K562 (cell line): Measurements from ENCODE around the gene FOXE1. TPM values are rescaled to one million over a fixed set of nuclear protein-coding genes. Genes with fewer than 3 reads are reported as not detected.

ENCODE experiments used
- CBX3 ChIP-seq, 2 experiments: IDR thresholded peaks; 1 replicate in 1 of 2; 2 replicates in 1 of 2; pipeline ENCODE4 v1.6.1; 2012; ENCODE audit warnings: inconsistent platforms in 2 of 2, low read length in 2 of 2, borderline replicate concordance in 1 of 2, control low read depth in 1 of 2
- CEBPG ChIP-seq, 3 experiments: fragments of 200-800 bp in 1 of 3; sonication (Bioruptor generic) in 1 of 3; sonication (generic) in 1 of 3; formaldehyde crosslinking in 1 of 3; IDR thresholded peaks in 2 of 3; conservative IDR thresholded peaks in 1 of 3; 2 replicates each; pipeline versions ENCODE4 v1.6.1 to v1.8.0; 2016 to 2022; ENCODE audit warnings: missing compliant biosample characterization in 2 of 3, missing genetic modification characterization in 2 of 3, mild to moderate bottlenecking in 1 of 3, missing genetic modification reagents in 1 of 3
- CHD4 ChIP-seq: fragments of 200-600 bp; sonication (generic); IDR thresholded peaks from 3 replicates; pipeline ENCODE4 v1.6.1; 2012; ENCODE audit warnings: low read depth, mild to moderate bottlenecking, mixed read lengths, low read length, inconsistent platforms; ENCODE audit not compliant: insufficient read depth, insufficient replicate concordance, poor library complexity, severe bottlenecking
- DPF2 ChIP-seq: fragments of 450-650 bp; IDR thresholded peaks from 2 replicates; pipeline ENCODE4 v1.6.1; 2016
- ERF ChIP-seq: fragments of 450-650 bp; formaldehyde crosslinking; IDR thresholded peaks from 2 replicates; pipeline ENCODE4 v1.4.0; 2020; ENCODE audit warnings: mild to moderate bottlenecking, mixed read lengths
- FOSL1 ChIP-seq: fragments of 200-800 bp; sonication (Bioruptor generic); conservative IDR thresholded peaks from 2 replicates; pipeline ENCODE4 v1.6.1; 2016; ENCODE audit warnings: missing genetic modification characterization, missing compliant biosample characterization
- HMG20B ChIP-seq: fragments of 250-450 bp; sonication (Bioruptor Pico); IDR thresholded peaks from 2 replicates; pipeline ENCODE4 v1.5.0; 2021; ENCODE audit warnings: mild to moderate bottlenecking
- HNRNPLL ChIP-seq: fragments of 200-400 bp; formaldehyde crosslinking; IDR thresholded peaks from 2 replicates; pipeline ENCODE4 v1.6.1; 2017; ENCODE audit warnings: low read length, low read depth, mild to moderate bottlenecking; ENCODE audit not compliant: poor library complexity, severe bottlenecking
- L3MBTL2 ChIP-seq: fragments of 450-650 bp; IDR thresholded peaks from 2 replicates; pipeline ENCODE4 v1.6.1; 2016; ENCODE audit warnings: mild to moderate bottlenecking, moderate library complexity
- MAFF ChIP-seq: IDR thresholded peaks from 2 replicates; pipeline ENCODE4 v1.6.1; 2012; ENCODE audit warnings: low read length, improper control_type of control experiment
- MAFK ChIP-seq: IDR thresholded peaks from 2 replicates; pipeline ENCODE4 v1.6.1; 2011; ENCODE audit warnings: low read length, improper control_type of control experiment
- MCM7 ChIP-seq, 2 experiments: fragments of 450-650 bp; IDR thresholded peaks; 2 replicates each; pipeline ENCODE4 v1.6.1; 2016 to 2018
- NFIX ChIP-seq: fragments of 250-450 bp; sonication (Bioruptor Pico); IDR thresholded peaks from 2 replicates; pipeline ENCODE4 v1.4.0; 2020; ENCODE audit warnings: low read depth, mild to moderate bottlenecking, moderate library complexity
- POLR2A ChIP-seq: fragments of 450-650 bp; conservative IDR thresholded peaks from 2 replicates; pipeline ENCODE4 v1.6.1; 2016
- RBFOX2 ChIP-seq: fragments of 200-400 bp; formaldehyde crosslinking; IDR thresholded peaks from 2 replicates; pipeline ENCODE4 v1.6.1; 2017; ENCODE audit warnings: low read depth, mild to moderate bottlenecking, low read length, moderate library complexity
- SMARCE1 ChIP-seq: fragments of 450-650 bp; IDR thresholded peaks from 2 replicates; pipeline ENCODE4 v1.7.1; 2016; ENCODE audit warnings: mild to moderate bottlenecking
- SREBF1 ChIP-seq: fragments of 150-350 bp; IDR thresholded peaks from 2 replicates; pipeline ENCODE4 v1.6.1; 2014; ENCODE audit warnings: antibody characterized with exemption, low read depth, low read length, borderline replicate concordance
- YY1 ChIP-seq, 3 experiments: IDR thresholded peaks; 2 replicates each; pipeline ENCODE4 v1.6.1; 2011; ENCODE audit warnings: low read length in 2 of 3, mild to moderate bottlenecking in 2 of 3, moderate library complexity in 2 of 3, borderline replicate concordance in 1 of 3, control low read depth in 1 of 3, low read depth in 1 of 3; ENCODE audit not compliant: insufficient read depth in 3 of 3, insufficient replicate concordance in 2 of 3, control insufficient read depth in 1 of 3, insufficient read length in 1 of 3; ENCODE audit errors: extremely low read depth in 1 of 3
- ZNF232 ChIP-seq: sonication (generic); formaldehyde crosslinking; IDR thresholded peaks from 2 replicates; pipeline ENCODE4 v1.8.0; 2022; ENCODE audit warnings: mild to moderate bottlenecking, missing genetic modification reagents
- ZNF316 ChIP-seq: fragments of 450-650 bp; IDR thresholded peaks from 2 replicates; pipeline ENCODE4 v1.6.1; 2016
- ZNF384 ChIP-seq: IDR thresholded peaks from 2 replicates; pipeline ENCODE4 v1.6.1; 2012; ENCODE audit warnings: low read depth, low read length, improper control_type of control experiment
- ZNF644 ChIP-seq: fragments of 200-800 bp; sonication (Bioruptor generic); IDR thresholded peaks from 2 replicates; pipeline ENCODE4 v1.6.1; 2016; ENCODE audit warnings: low read depth, missing genetic modification characterization, missing compliant biosample characterization
- ZNF830 ChIP-seq: fragments of 250-450 bp; sonication (Bioruptor Pico); IDR thresholded peaks from 2 replicates; pipeline ENCODE4 v1.5.0; 2021; ENCODE audit warnings: mild to moderate bottlenecking
- polyA plus RNA-seq, 8 experiments: library from polyadenylated mRNA; depleted of rRNA in 4 of 8; stranded (reverse) in 5 of 8; unstranded in 3 of 8; fragments of >200 nt; fragmentation: Nextera tagmentation in 2 of 8; fragmentation: Illumina TruSeq in 1 of 8; extraction: Ambion mirVana in 2 of 8; extraction: Trizol in 1 of 8; gene quantifications; 2 replicates each; pipeline versions ENCODE4 v1.2.1 to v1.2.3, GENCODE V29; 2011 to 2014; ENCODE audit warnings: inconsistent platforms in 1 of 8, missing spikeins in 1 of 8
- total RNA-seq, 7 experiments: library from RNA; depleted of rRNA in 6 of 7; stranded (reverse); fragments of >200 nt in 6 of 7; fragmentation: Illumina TruSeq in 2 of 7; extraction: Trizol in 2 of 7; gene quantifications; 2 replicates each; pipeline versions ENCODE4 v1.2.1 to v1.2.3, GENCODE V29; 2011 to 2021; ENCODE audit warnings: low replicate concordance in 1 of 7
- TF ChIP-seq, protein P1 (sequence below): sonication (generic); formaldehyde crosslinking; IDR thresholded peaks from 2 replicates; pipeline ENCODE4 v1.8.0; 2023; ENCODE audit warnings: missing genetic modification reagents, mild to moderate bottlenecking, borderline replicate concordance

The FOXE1 gene
- total and polyA plus RNA-seq, 9 of the 15 experiments (the other 6 are each of a cell fraction or from before 2014, with no cell fraction given), result not detected

DNA sequence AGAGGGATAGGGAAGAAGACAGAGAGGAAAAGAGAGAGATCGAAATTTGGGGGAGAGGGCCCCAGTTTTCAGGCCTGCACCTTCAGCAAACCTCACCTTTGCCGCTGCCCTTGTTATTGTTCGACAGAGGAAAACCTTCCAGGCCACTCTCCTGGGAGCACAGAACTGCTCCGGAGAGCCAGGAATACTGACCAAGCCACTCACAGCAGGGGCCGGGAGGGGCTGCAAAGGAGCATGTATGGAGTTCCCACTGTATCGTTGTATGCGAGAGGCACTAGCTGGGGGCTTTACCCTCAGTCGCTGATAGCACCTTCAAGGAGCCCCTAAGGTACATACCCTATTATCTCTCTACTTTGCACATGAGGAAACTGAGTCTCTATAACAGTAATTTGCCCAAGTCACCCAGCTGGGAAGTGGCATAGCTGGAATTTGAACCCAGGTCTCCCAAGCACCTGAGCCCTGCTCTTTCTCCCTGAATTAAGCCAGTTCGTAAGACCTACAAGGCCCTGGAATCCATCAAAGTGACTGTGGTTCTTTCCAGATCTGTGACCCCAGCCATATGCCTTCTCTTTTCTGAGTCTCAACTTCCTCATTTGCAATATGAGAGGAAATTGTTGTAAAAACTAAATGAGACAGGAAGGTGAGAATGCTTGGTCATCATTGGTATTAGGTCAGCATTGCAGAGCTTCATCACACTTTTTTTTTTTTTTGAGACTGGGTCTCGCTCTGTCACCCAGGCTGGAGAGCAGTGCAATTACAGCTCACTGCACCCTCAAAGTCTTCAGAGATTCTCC, 21.0 kb upstream of the FOXE1 start (continued):
- TF ChIP-seq ERF (CRISPR knock-in tag) (no peak), ZNF384 (peak; percentile 97), MAFF (peak; percentile 75), CBX3 (IDR thresholded peaks at IDR 0.05; ENCODE audit: borderline replicate concordance in 1 of 2, low read length in 2 of 2) (no peak), ZNF644 (tag) (0 out of 2 replicates have a peak, but pooled peaks have one; percentile 27), RBFOX2 (no peak), CHD4 (no peak), ZNF830 (no peak), NFIX (CRISPR knock-in tag) (no peak), L3MBTL2 (peak; percentile 85), DPF2 (peak; percentile 39; the same call in 1 of the 2 replicates), SREBF1 (no peak), YY1 (IDR thresholded peaks at IDR 0.05; ENCODE audit: borderline replicate concordance in 1 of 3, control insufficient read depth in 1 of 3, extremely low read depth in 1 of 3, insufficient read depth in 3 of 3, insufficient read length in 1 of 3, insufficient replicate concordance in 2 of 3, low read depth in 1 of 3, low read length in 2 of 3) (no peak), MCM7 (IDR thresholded peaks at IDR 0.05) (no peak), CEBPG (CRISPR knock-in tag; IDR thresholded peaks at IDR 0.05) (peak; percentile 63), CEBPG (tag; conservative IDR thresholded peaks at IDR 0.05 in 1 of 2, IDR thresholded peaks at IDR 0.05 in 1 of 2) (0 out of 4 replicates have a peak, but pooled peaks of 1 of the 2 experiments have one; percentile 43), HMG20B (CRISPR knock-in tag) (no peak), MAFK (peak; percentile 80), HNRNPLL (no peak), ZNF232 (CRISPR knock-in tag) (no peak), FOSL1 (tag) (peak; percentile 48; the same call in 1 of the 2 replicates), POLR2A (no peak), ZNF316 (peak; percentile 86), SMARCE1 (peak; percentile 83; the same call in 1 of the 2 replicates)
- TF ChIP-seq, protein P1, sequence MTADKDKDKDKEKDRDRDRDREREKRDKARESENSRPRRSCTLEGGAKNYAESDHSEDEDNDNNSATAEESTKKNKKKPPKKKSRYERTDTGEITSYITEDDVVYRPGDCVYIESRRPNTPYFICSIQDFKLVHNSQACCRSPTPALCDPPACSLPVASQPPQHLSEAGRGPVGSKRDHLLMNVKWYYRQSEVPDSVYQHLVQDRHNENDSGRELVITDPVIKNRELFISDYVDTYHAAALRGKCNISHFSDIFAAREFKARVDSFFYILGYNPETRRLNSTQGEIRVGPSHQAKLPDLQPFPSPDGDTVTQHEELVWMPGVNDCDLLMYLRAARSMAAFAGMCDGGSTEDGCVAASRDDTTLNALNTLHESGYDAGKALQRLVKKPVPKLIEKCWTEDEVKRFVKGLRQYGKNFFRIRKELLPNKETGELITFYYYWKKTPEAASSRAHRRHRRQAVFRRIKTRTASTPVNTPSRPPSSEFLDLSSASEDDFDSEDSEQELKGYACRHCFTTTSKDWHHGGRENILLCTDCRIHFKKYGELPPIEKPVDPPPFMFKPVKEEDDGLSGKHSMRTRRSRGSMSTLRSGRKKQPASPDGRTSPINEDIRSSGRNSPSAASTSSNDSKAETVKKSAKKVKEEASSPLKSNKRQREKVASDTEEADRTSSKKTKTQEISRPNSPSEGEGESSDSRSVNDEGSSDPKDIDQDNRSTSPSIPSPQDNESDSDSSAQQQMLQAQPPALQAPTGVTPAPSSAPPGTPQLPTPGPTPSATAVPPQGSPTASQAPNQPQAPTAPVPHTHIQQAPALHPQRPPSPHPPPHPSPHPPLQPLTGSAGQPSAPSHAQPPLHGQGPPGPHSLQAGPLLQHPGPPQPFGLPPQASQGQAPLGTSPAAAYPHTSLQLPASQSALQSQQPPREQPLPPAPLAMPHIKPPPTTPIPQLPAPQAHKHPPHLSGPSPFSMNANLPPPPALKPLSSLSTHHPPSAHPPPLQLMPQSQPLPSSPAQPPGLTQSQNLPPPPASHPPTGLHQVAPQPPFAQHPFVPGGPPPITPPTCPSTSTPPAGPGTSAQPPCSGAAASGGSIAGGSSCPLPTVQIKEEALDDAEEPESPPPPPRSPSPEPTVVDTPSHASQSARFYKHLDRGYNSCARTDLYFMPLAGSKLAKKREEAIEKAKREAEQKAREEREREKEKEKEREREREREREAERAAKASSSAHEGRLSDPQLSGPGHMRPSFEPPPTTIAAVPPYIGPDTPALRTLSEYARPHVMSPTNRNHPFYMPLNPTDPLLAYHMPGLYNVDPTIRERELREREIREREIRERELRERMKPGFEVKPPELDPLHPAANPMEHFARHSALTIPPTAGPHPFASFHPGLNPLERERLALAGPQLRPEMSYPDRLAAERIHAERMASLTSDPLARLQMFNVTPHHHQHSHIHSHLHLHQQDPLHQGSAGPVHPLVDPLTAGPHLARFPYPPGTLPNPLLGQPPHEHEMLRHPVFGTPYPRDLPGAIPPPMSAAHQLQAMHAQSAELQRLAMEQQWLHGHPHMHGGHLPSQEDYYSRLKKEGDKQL (CRISPR knock-in tag), result no peak
